A549 (cell line): ENCODE measurements around the gene RNASE1. TPM values are rescaled to one million over a fixed set of nuclear protein-coding genes. Genes with fewer than 3 reads are reported as not detected.
A peak's percentile ranks its signal among the peaks of the same experiment; 100 is the strongest.
"Not testable (repeated sequence)": the region's sequence is repeated elsewhere in the genome, so short reads cannot be mapped to it uniquely, and the experiment has no call there.

Experiments used
- ATAC-seq, 2 experiments: fragments of 200-7000 bp in 1 of 2; fragments of >200 bp in 1 of 2; cut with Nextera tagmentation in 1 of 2; cut with Tn5 transposase in 1 of 2; 3 replicates each; pipeline versions ENCODE4 v1.8.0 to v1.9.1; 2018 to 2020; ENCODE audit warnings: mild to moderate bottlenecking in 1 of 2, moderate library complexity in 1 of 2
- CTCF ChIA-PET: fragments of 300-600 bp; sonication (Branson Sonifier 250); formaldehyde crosslinking; extraction: SDS; loops from one replicate; lab custom pipeline; 2021; ENCODE audit warnings: antibody characterized with exemption, inconsistent platforms; lab: Yijun Ruan, JAX
- POLR2A ChIA-PET: fragments of 350-600 bp; formaldehyde crosslinking; extraction: SDS; loops from one replicate; lab custom pipeline; 2021; ENCODE audit warnings: antibody characterized with exemption, inconsistent platforms; lab: Yijun Ruan, JAX
- DNase-seq, 2 experiments: peaks; one replicate each; pipeline versions ENCODE4 v3.0.0 to v3.0.0-alpha.2; 2011 to 2016; ENCODE audit warnings: low read depth in 1 of 2, low spot score in 1 of 2
- FAIRE-seq: peaks from 2 replicates; lab custom pipeline; 2011; peaks lifted over from hg19 to GRCh38; lab: Jason Lieb, UNC
- H3K27ac ChIP-seq, 2 experiments: fragments of >200 bp; sonication (Bioruptor Twin); formaldehyde crosslinking; 3 replicates each; pipeline ENCODE4 v1.5.1; 2016 to 2017
- H3K4me1 ChIP-seq: fragments of >200 bp; sonication (Bioruptor Twin); formaldehyde crosslinking; 3 replicates; pipeline ENCODE4 v1.6.1; 2016
- H3K4me2 ChIP-seq: fragments of >200 bp; sonication (Bioruptor Twin); formaldehyde crosslinking; 3 replicates; pipeline ENCODE4 v1.6.1; 2016
- H3K4me3 ChIP-seq: fragments of >200 bp; sonication (Bioruptor Twin); formaldehyde crosslinking; 3 replicates; pipeline ENCODE4 v1.5.1; 2016
- H3K9me3 ChIP-seq: fragments of >200 bp; sonication (Bioruptor Twin); formaldehyde crosslinking; 3 replicates; pipeline ENCODE4 v1.6.1; 2016
- CBX2 ChIP-seq: fragments of 200-600 bp; sonication (generic); IDR thresholded peaks from 2 replicates; pipeline ENCODE4 v1.6.1; 2016; ENCODE audit warnings: low read depth, mild to moderate bottlenecking, borderline replicate concordance
- EP300 ChIP-seq, 2 experiments: fragments of >200 bp; sonication (Bioruptor Twin); formaldehyde crosslinking; IDR thresholded peaks; 2 replicates in 1 of 2; 3 replicates in 1 of 2; pipeline ENCODE4 v1.6.1; 2016 to 2017
- ESRRA ChIP-seq: fragments of 150-350 bp; IDR thresholded peaks from 2 replicates; pipeline ENCODE4 v1.6.1; 2014; ENCODE audit warnings: mild to moderate bottlenecking, low read length, borderline replicate concordance
- HDAC2 ChIP-seq: fragments of 200-600 bp; sonication (generic); IDR thresholded peaks from 2 replicates; pipeline ENCODE4 v1.6.1; 2016
- HOXA7 ChIP-seq: fragments of 250-450 bp; sonication (Bioruptor Pico); IDR thresholded peaks from 2 replicates; pipeline ENCODE4 v1.5.0; 2020; ENCODE audit warnings: mild to moderate bottlenecking, moderate library complexity
- JUNB ChIP-seq: fragments of >200 bp; sonication (Bioruptor Twin); formaldehyde crosslinking; IDR thresholded peaks from 2 replicates; pipeline ENCODE4 v1.6.1; 2016
- KDM5A ChIP-seq: fragments of 200-600 bp; sonication (generic); IDR thresholded peaks from 2 replicates; pipeline ENCODE4 v1.6.1; 2016; ENCODE audit warnings: antibody characterized with exemption, mild to moderate bottlenecking
- MAZ ChIP-seq: fragments of 150-350 bp; IDR thresholded peaks from 2 replicates; pipeline ENCODE4 v1.6.1; 2014; ENCODE audit warnings: antibody characterized with exemption, low read depth, low read length, borderline replicate concordance
- MYC ChIP-seq: IDR thresholded peaks from 2 replicates; pipeline ENCODE4 v1.6.1; 2012; ENCODE audit warnings: mild to moderate bottlenecking, inconsistent platforms, low read length, improper control_type of control experiment, borderline replicate concordance
- NR3C1 ChIP-seq: fragments of >200 bp; sonication (Bioruptor Twin); formaldehyde crosslinking; IDR thresholded peaks from 3 replicates; pipeline ENCODE4 v1.6.1; 2017
- PHF8 ChIP-seq: fragments of 200-600 bp; sonication (generic); IDR thresholded peaks from 2 replicates; pipeline ENCODE4 v1.6.1; 2016; ENCODE audit warnings: low read depth, mild to moderate bottlenecking, antibody characterized with exemption, moderate library complexity, borderline replicate concordance
- POLR2A ChIP-seq: IDR thresholded peaks from 2 replicates; pipeline ENCODE4 v1.6.1; 2012; ENCODE audit warnings: mild to moderate bottlenecking, low read length
- RAD21 ChIP-seq, 2 experiments: fragments of >200 bp in 1 of 2; sonication (Bioruptor Twin) in 1 of 2; formaldehyde crosslinking in 1 of 2; IDR thresholded peaks in 1 of 2; conservative IDR thresholded peaks in 1 of 2; 2 replicates in 1 of 2; 3 replicates in 1 of 2; pipeline ENCODE4 v1.6.1; 2012 to 2018; ENCODE audit warnings: inconsistent platforms in 1 of 2
- RCOR1 ChIP-seq: fragments of 150-350 bp; IDR thresholded peaks from 2 replicates; pipeline ENCODE4 v1.6.1; 2014; ENCODE audit warnings: antibody characterized with exemption, low read length, low read depth
- TP53 ChIP-seq: fragments of 250-450 bp; sonication (Bioruptor Pico); IDR thresholded peaks from 2 replicates; pipeline ENCODE4 v1.5.0; 2021; ENCODE audit warnings: mild to moderate bottlenecking, moderate library complexity
- WGBS: methylation state at CpG from one replicate; pipeline ENCODE4 v1.1.6; 2017; ENCODE audit errors: missing lambda C conversion rate; 5-methylcytosine and 5-hydroxymethylcytosine counted together
- polyA plus RNA-seq, 4 experiments: library from polyadenylated mRNA; depleted of rRNA in 3 of 4; stranded (reverse); fragments of >200 nt; fragmentation: RNase III in 1 of 4; extraction: RNeasy Plus Mini Kit Qiagen cat#74134 plus additional on column Dnase treatment in 1 of 4; gene quantifications; 2 replicates in 3 of 4; 3 replicates in 1 of 4; pipeline ENCODE4 v1.2.3, GENCODE V29; 2011 to 2017
- TF ChIP-seq, protein P1 (sequence below): fragments of >200 bp; sonication (Bioruptor Twin); formaldehyde crosslinking; IDR thresholded peaks from 3 replicates; pipeline ENCODE4 v1.5.1; 2016
- TF ChIP-seq, protein P2 (sequence below): fragments of 450-650 bp; IDR thresholded peaks from 2 replicates; pipeline ENCODE4 v1.6.1; 2014; ENCODE audit warnings: antibody characterized with exemption
- TF ChIP-seq, protein P3 (sequence below): IDR thresholded peaks from 2 replicates; pipeline ENCODE4 v1.6.1; 2012
- TF ChIP-seq, protein P4 (sequence below): fragments of >200 bp; sonication (Bioruptor Twin); formaldehyde crosslinking; IDR thresholded peaks from 3 replicates; pipeline ENCODE4 v1.6.1; 2016
- TF ChIP-seq, protein P5 (sequence below): fragments of 200-600 bp; sonication (generic); IDR thresholded peaks from 2 replicates; pipeline ENCODE4 v1.6.1; 2016; ENCODE audit warnings: antibody characterized with exemption, mild to moderate bottlenecking, moderate library complexity
- TF ChIP-seq, protein P6 (sequence below): fragments of 250-450 bp; sonication (Bioruptor Pico); IDR thresholded peaks from 2 replicates; pipeline ENCODE4 v1.5.0; 2020; ENCODE audit warnings: low read depth, mild to moderate bottlenecking, moderate library complexity

RNASE1 gene
- polyA plus RNA-seq, 2 of the 4 experiments (the other 2 are of a cell fraction), result 0.13 to 1.1 TPM

DNA sequence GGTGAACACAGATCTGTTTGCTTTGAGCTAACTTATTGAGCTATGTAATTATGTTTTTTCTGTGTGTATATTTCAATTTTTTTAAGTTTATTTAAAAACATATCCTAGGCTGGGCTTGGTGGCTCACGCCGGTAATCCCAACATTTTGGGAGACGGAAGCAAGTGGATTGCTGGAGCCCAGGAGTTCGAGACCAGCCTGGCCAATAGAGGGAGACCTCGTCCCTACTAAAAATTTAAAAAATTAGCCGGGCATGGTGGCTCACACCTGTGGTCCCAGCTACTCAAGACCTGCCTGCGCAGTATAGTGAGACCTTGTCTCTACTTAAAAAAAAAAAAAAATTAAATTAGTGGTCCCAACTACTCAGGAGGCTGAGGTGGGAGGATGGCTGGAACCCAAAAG lies 16.2 kb upstream of the RNASE1 start:
- 41% methylated on average over 7 of the region's 7 CpGs for WGBS

DNA sequence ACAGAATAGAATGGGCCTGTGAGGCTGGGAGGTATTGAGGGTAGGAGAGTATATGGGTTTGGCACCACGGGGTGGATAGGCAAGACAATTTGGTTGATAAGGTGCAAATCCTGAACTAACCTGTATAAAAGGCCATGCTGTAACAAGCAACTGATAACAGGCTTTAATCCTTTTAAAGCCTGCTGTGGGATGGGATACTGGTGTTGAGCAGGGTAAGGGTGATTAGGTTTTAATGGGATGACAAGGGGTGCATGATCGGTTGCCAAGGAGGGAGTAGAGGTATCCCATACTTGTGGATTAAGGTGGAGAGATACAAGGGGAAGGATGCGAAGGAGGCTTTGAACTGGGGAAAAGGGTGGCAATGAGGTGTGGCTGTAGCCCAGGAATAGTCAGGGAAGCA lies 13.3 kb upstream of the RNASE1 start:
- H3K27ac ChIP-seq, ATAC-seq, H3K4me3 ChIP-seq, FAIRE-seq, H3K4me1 ChIP-seq, H3K9me3 ChIP-seq, H3K4me2 ChIP-seq, DNase-seq: not testable (repeated sequence)
- 29% methylated on average over 3 of the region's 3 CpGs for WGBS
- ChIA-PET CTCF (interaction anchor here (1.2 kb wide), 1 partner anchor 20 kb away, joined by 5 read pairs; no protein-coding TSS in a partner anchor), POLR2A (interaction anchor here (0.6 kb wide), 1 partner anchor 163 kb away, joined by 3 read pairs; no protein-coding TSS in a partner anchor)

More for the DNA sequence above, 16.2 kb upstream of the RNASE1 start:
- ATAC-seq, result peak in 1 of 2 experiments; percentile 43; a peak in 1 of 6 replicates
- TF ChIP-seq TP53, result no peak
- no peak for TF ChIP-seq MYC
- TF ChIP-seq RAD21 (conservative IDR thresholded peaks at IDR 0.05 in 1 of 2, IDR thresholded peaks at IDR 0.05 in 1 of 2), result peak; percentile 39 to 41; a peak in 3 of 5 replicates
- TF ChIP-seq RCOR1, result no peak
- TF ChIP-seq, protein P1, sequence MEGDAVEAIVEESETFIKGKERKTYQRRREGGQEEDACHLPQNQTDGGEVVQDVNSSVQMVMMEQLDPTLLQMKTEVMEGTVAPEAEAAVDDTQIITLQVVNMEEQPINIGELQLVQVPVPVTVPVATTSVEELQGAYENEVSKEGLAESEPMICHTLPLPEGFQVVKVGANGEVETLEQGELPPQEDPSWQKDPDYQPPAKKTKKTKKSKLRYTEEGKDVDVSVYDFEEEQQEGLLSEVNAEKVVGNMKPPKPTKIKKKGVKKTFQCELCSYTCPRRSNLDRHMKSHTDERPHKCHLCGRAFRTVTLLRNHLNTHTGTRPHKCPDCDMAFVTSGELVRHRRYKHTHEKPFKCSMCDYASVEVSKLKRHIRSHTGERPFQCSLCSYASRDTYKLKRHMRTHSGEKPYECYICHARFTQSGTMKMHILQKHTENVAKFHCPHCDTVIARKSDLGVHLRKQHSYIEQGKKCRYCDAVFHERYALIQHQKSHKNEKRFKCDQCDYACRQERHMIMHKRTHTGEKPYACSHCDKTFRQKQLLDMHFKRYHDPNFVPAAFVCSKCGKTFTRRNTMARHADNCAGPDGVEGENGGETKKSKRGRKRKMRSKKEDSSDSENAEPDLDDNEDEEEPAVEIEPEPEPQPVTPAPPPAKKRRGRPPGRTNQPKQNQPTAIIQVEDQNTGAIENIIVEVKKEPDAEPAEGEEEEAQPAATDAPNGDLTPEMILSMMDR, result peak; percentile 34; the same call in 1 of the 3 replicates
- no peak for TF ChIP-seq POLR2A
- CTCF ChIA-PET, result interaction anchor here (0.6 to 2.4 kb wide), 11 partner anchors 12 to 122 kb away, joined by 3 to 9 read pairs (median 5); no protein-coding TSS in a partner anchor
- DNase-seq, result no peak
- no peak overlapping the region for H3K4me3 ChIP-seq
- no peak overlapping the region for H3K4me2 ChIP-seq
- POLR2A ChIA-PET, result no interaction called here
- no peaks in the 10 kb centered on the region for H3K9me3 ChIP-seq
- no peak for FAIRE-seq
- no peaks in the 10 kb centered on the region for H3K4me1 ChIP-seq
- no peak overlapping the region for H3K27ac ChIP-seq

DNA sequence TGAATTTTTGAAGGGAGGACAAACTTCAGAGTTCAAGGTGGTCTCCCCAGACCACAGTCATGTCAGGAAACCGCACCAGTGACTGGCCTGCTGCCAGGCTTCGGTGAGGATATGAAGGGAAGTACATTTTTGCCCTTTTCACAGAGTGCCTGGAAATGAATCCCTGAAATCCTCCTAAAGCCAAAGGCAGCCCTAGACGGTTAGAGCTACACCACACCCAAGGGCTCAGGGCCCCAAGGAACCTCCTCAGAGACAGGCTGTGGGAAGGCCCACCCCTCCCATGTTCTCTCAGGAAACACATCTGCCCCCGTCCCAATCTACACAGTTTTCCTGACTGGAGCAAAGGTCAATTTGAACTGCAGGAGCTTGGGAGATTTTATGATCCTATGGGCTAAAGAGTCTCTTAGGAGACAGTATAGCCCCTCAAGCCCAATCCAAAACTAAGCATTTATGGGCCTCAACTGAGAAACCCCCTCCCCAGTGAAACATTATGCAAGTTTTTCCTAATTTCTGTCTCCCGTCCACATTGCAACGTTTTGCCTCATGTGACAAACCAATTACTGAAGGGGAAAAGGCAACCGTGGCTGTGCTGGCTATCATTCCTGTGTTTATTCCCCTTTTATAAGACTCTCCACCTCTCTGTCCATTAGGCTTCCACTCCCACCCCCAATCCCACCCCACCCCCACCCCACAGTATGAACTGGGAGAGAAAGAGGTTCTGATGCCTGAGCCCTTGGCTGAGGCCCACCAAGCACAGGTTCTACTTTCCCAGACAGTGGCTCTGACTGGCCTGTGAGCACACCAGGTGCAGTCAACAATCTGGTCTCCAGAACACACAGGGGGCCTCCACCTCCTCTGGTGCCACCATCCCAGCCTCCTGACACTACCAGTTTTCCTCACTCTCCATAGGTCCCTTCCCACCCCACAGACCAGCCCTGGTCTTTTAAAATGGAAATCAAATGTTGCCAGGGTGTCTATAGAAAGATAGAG lies 9.6 kb upstream of the RNASE1 start:
- Histone ChIP-seq H3K4me2 (no peak overlapping the region), H3K4me1 (no peaks in the 10 kb centered on the region), H3K4me3 (no peak overlapping the region), H3K27ac (no peak overlapping the region), H3K9me3 (no peaks in the 10 kb centered on the region)
- POLR2A ChIA-PET, result no interaction called here
- no peak; a peak in 1 of 6 replicates for ATAC-seq
- FAIRE-seq, result no peak
- no peak for DNase-seq
- CTCF ChIA-PET, result interaction anchor here (0.6 to 0.8 kb wide), 2 partner anchors 10 to 158 kb away, joined by 3 read pairs; partner anchors contain the start of gene RNASE1
- no peak for TF ChIP-seq JUNB
- TF ChIP-seq PHF8, result no peak
- no peak for TF ChIP-seq ESRRA
- TF ChIP-seq, protein P2, sequence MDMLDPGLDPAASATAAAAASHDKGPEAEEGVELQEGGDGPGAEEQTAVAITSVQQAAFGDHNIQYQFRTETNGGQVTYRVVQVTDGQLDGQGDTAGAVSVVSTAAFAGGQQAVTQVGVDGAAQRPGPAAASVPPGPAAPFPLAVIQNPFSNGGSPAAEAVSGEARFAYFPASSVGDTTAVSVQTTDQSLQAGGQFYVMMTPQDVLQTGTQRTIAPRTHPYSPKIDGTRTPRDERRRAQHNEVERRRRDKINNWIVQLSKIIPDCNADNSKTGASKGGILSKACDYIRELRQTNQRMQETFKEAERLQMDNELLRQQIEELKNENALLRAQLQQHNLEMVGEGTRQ, result no peak
- no peak for TF ChIP-seq EP300 (IDR thresholded peaks at IDR 0.05)
- TF ChIP-seq, protein P3, sequence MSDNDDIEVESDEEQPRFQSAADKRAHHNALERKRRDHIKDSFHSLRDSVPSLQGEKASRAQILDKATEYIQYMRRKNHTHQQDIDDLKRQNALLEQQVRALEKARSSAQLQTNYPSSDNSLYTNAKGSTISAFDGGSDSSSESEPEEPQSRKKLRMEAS, result no peak
- TF ChIP-seq KDM5A, result no peak
- TF ChIP-seq, protein P4, sequence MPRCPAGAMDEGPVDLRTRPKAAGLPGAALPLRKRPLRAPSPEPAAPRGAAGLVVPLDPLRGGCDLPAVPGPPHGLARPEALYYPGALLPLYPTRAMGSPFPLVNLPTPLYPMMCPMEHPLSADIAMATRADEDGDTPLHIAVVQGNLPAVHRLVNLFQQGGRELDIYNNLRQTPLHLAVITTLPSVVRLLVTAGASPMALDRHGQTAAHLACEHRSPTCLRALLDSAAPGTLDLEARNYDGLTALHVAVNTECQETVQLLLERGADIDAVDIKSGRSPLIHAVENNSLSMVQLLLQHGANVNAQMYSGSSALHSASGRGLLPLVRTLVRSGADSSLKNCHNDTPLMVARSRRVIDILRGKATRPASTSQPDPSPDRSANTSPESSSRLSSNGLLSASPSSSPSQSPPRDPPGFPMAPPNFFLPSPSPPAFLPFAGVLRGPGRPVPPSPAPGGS, result no peak
- no peak for TF ChIP-seq CBX2
- TF ChIP-seq HDAC2, result no peak
- TF ChIP-seq, protein P5, sequence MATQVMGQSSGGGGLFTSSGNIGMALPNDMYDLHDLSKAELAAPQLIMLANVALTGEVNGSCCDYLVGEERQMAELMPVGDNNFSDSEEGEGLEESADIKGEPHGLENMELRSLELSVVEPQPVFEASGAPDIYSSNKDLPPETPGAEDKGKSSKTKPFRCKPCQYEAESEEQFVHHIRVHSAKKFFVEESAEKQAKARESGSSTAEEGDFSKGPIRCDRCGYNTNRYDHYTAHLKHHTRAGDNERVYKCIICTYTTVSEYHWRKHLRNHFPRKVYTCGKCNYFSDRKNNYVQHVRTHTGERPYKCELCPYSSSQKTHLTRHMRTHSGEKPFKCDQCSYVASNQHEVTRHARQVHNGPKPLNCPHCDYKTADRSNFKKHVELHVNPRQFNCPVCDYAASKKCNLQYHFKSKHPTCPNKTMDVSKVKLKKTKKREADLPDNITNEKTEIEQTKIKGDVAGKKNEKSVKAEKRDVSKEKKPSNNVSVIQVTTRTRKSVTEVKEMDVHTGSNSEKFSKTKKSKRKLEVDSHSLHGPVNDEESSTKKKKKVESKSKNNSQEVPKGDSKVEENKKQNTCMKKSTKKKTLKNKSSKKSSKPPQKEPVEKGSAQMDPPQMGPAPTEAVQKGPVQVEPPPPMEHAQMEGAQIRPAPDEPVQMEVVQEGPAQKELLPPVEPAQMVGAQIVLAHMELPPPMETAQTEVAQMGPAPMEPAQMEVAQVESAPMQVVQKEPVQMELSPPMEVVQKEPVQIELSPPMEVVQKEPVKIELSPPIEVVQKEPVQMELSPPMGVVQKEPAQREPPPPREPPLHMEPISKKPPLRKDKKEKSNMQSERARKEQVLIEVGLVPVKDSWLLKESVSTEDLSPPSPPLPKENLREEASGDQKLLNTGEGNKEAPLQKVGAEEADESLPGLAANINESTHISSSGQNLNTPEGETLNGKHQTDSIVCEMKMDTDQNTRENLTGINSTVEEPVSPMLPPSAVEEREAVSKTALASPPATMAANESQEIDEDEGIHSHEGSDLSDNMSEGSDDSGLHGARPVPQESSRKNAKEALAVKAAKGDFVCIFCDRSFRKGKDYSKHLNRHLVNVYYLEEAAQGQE, result no peak
- no peak for TF ChIP-seq MYC
- no peak for TF ChIP-seq MAZ
- no peak for TF ChIP-seq NR3C1
- no peak for TF ChIP-seq HOXA7 (CRISPR knock-in tag)
- TF ChIP-seq, protein P6, sequence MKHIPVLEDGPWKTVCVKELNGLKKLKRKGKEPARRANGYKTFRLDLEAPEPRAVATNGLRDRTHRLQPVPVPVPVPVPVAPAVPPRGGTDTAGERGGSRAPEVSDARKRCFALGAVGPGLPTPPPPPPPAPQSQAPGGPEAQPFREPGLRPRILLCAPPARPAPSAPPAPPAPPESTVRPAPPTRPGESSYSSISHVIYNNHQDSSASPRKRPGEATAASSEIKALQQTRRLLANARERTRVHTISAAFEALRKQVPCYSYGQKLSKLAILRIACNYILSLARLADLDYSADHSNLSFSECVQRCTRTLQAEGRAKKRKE, result no peak
- WGBS, result 38% methylated on average over 7 of the region's 7 CpGs
